HCT116 (cell line): ENCODE measurements around the gene WSCD2. TPM values are rescaled to one million over a fixed set of nuclear protein-coding genes. Genes with fewer than 3 reads are reported as not detected.

Source experiments
- ATAC-seq: fragments of 200-7000 bp; cut with Tn5 transposase; 2 replicates; pipeline ENCODE4 v1.9.1; 2020; ENCODE audit warnings: mild to moderate bottlenecking, moderate library complexity
- BruUV-seq: library from RNA; stranded (reverse); fragments of 400-500 nt; replicated peaks from 2 replicates; lab custom pipeline; 2021; lab: Mats Ljungman, UMichigan
- CTCF ChIA-PET: fragments of 300-600 bp; sonication (Branson Sonifier 250); formaldehyde crosslinking; loops from one replicate; lab custom pipeline; 2021; ENCODE audit warnings: antibody characterized with exemption; lab: Charles Lee
- POLR2A ChIA-PET: fragments of 300-600, 350-600 bp; sonication (Branson Sonifier 250); formaldehyde crosslinking; loops from one replicate; lab custom pipeline; 2021; ENCODE audit warnings: antibody characterized with exemption; lab: Charles Lee
- RAD21 ChIA-PET, 2 experiments: fragments of 300-600 bp; sonication (Branson Sonifier 250); formaldehyde crosslinking; loops; one replicate each; lab custom pipeline; 2023; ENCODE audit warnings: low total read pairs in 2 of 2; ENCODE audit not compliant: uncharacterized antibody in 2 of 2, unreplicated experiment in 2 of 2, low non-redundant PET in 1 of 2; lab: Charles Lee
- DNase-seq: peaks from one replicate; pipeline ENCODE4 v3.0.0-alpha.2; 2010; ENCODE audit warnings: low read depth, low spot score
- H2AFZ ChIP-seq: fragments of 200-600 bp; shearing (Covaris generic), sonication (generic); 2 replicates; pipeline ENCODE4 v1.6.1; 2017; ENCODE audit warnings: low read depth, mixed run types, mixed read lengths, antibody characterized with exemption, low read length; ENCODE audit not compliant: poor library complexity, severe bottlenecking
- H3K27ac ChIP-seq: 2 replicates; pipeline ENCODE4 v1.5.1; 2012; ENCODE audit warnings: low read depth, low read length
- H3K27me3 ChIP-seq: fragments of 200-600 bp; sonication (generic); 2 replicates; pipeline ENCODE4 v1.6.1; 2016; ENCODE audit warnings: mixed run types, low read length, mixed read lengths; ENCODE audit not compliant: insufficient read depth
- H3K36me3 ChIP-seq, 2 experiments: fragments of 200-500 bp in 1 of 2; fragments of 200-600 bp in 1 of 2; sonication (Bioruptor generic) in 1 of 2; sonication (generic) in 1 of 2; 2 replicates each; pipeline versions ENCODE4 v1.5.1 to v1.6.1; 2014 to 2016; ENCODE audit warnings: low read length in 2 of 2, inconsistent platforms in 1 of 2, mixed read lengths in 1 of 2, mixed run types in 1 of 2; ENCODE audit not compliant: insufficient read depth in 2 of 2, control insufficient read depth in 1 of 2
- H3K4me1 ChIP-seq, 2 experiments: fragments of 200-600 bp in 1 of 2; sonication (generic) in 1 of 2; 2 replicates each; pipeline versions ENCODE4 v1.5.1 to v1.6.1; 2012 to 2017; ENCODE audit warnings: low read length in 2 of 2, inconsistent platforms in 1 of 2, mild to moderate bottlenecking in 1 of 2, mixed read lengths in 1 of 2, mixed run types in 1 of 2, moderate library complexity in 1 of 2; ENCODE audit not compliant: insufficient read depth in 2 of 2, control insufficient read depth in 1 of 2
- H3K4me2 ChIP-seq: fragments of 200-600 bp; sonication (generic); 2 replicates; pipeline ENCODE4 v1.6.1; 2017; ENCODE audit warnings: mixed run types, low read length, mixed read lengths
- H3K4me3 ChIP-seq, 2 experiments: fragments of 200-600 bp in 1 of 2; sonication (generic) in 1 of 2; replicated peaks in 1 of 2; 2 replicates each; pipeline ENCODE4 v1.5.1; 2011 to 2016; ENCODE audit warnings: low read length in 2 of 2, control low read depth in 1 of 2, low read depth in 1 of 2, mild to moderate bottlenecking in 1 of 2, mixed read lengths in 1 of 2, mixed run types in 1 of 2
- H3K79me2 ChIP-seq: fragments of 200-600 bp; sonication (generic); 2 replicates; pipeline ENCODE4 v1.6.1; 2017; ENCODE audit warnings: mild to moderate bottlenecking, mixed run types, low read length, moderate library complexity, mixed read lengths; ENCODE audit not compliant: insufficient read depth
- H3K9ac ChIP-seq: fragments of 200-600 bp; sonication (generic); 2 replicates; pipeline ENCODE4 v1.6.1; 2016; ENCODE audit warnings: low read length, mixed read lengths
- H3K9me2 ChIP-seq: fragments of 200-600 bp; sonication (generic), shearing (Covaris generic); 2 replicates; pipeline ENCODE4 v1.6.1; 2017; ENCODE audit warnings: mixed run types, mild to moderate bottlenecking, moderate library complexity; ENCODE audit not compliant: insufficient read depth
- H3K9me3 ChIP-seq, 2 experiments: fragments of 200-500 bp in 1 of 2; fragments of 200-600 bp in 1 of 2; sonication (Bioruptor generic) in 1 of 2; sonication (generic) in 1 of 2; 2 replicates each; pipeline ENCODE4 v1.6.1; 2014 to 2017; ENCODE audit warnings: low read length in 2 of 2, mixed read lengths in 2 of 2, inconsistent platforms in 1 of 2, low read depth in 1 of 2, mild to moderate bottlenecking in 1 of 2, mixed run types in 1 of 2, moderate library complexity in 1 of 2; ENCODE audit not compliant: control insufficient read depth in 1 of 2, insufficient read depth in 1 of 2
- H4K20me1 ChIP-seq: fragments of 200-600 bp; sonication (generic), shearing (Covaris generic); 2 replicates; pipeline ENCODE4 v1.6.1; 2017; ENCODE audit warnings: mixed run types, mild to moderate bottlenecking, moderate library complexity; ENCODE audit not compliant: insufficient read depth
- ATF3 ChIP-seq: IDR thresholded peaks from 2 replicates; pipeline ENCODE4 v1.6.1; 2012
- CBX3 ChIP-seq: IDR thresholded peaks from 2 replicates; pipeline ENCODE4 v1.6.1; 2012; ENCODE audit warnings: low read depth
- CEBPB ChIP-seq: IDR thresholded peaks from 2 replicates; pipeline ENCODE4 v1.6.1; 2012; ENCODE audit warnings: low read depth
- CTCF ChIP-seq, 3 experiments: fragments of 200-600 bp in 1 of 3; sonication (generic) in 1 of 3; IDR thresholded peaks in 2 of 3; conservative IDR thresholded peaks in 1 of 3; 2 replicates each; pipeline ENCODE4 v1.5.1; 2012 to 2017; ENCODE audit warnings: low read depth in 2 of 3, low read length in 2 of 3, antibody characterized with exemption in 1 of 3, borderline replicate concordance in 1 of 3, control low read depth in 1 of 3, mild to moderate bottlenecking in 1 of 3, mixed read lengths in 1 of 3, mixed run types in 1 of 3, moderate library complexity in 1 of 3; ENCODE audit not compliant: insufficient read depth in 1 of 3
- ELF1 ChIP-seq: IDR thresholded peaks from 2 replicates; pipeline ENCODE4 v1.6.1; 2012; ENCODE audit warnings: low read depth, borderline replicate concordance
- EZH2 ChIP-seq: fragments of 200-600 bp; sonication (generic); IDR thresholded peaks from 2 replicates; pipeline ENCODE4 v1.6.1; 2017; ENCODE audit warnings: antibody characterized with exemption, mixed run types
- EZH2phosphoT487 ChIP-seq: fragments of 200-600 bp; IDR thresholded peaks from 2 replicates; pipeline ENCODE4 v1.6.1; 2018; ENCODE audit warnings: antibody characterized with exemption, borderline replicate concordance
- FOSL1 ChIP-seq: IDR thresholded peaks from 2 replicates; pipeline ENCODE4 v1.6.1; 2012; ENCODE audit warnings: low read depth
- MAX ChIP-seq: IDR thresholded peaks from 2 replicates; pipeline ENCODE4 v1.6.1; 2012
- POLR2AphosphoS5 ChIP-seq: IDR thresholded peaks from 2 replicates; pipeline ENCODE4 v1.6.1; 2011; ENCODE audit warnings: mild to moderate bottlenecking, low read depth, low read length, moderate library complexity
- SIN3A ChIP-seq: IDR thresholded peaks from 2 replicates; pipeline ENCODE4 v1.6.1; 2012; ENCODE audit warnings: low read depth
- SP1 ChIP-seq: IDR thresholded peaks from 2 replicates; pipeline ENCODE4 v1.6.1; 2012; ENCODE audit warnings: low read depth
- SRF ChIP-seq: IDR thresholded peaks from 2 replicates; pipeline ENCODE4 v1.6.1; 2012; ENCODE audit warnings: low read depth
- YY1 ChIP-seq: IDR thresholded peaks from 2 replicates; pipeline ENCODE4 v1.6.1; 2011; ENCODE audit warnings: low read length, low read depth, moderate library complexity, mild to moderate bottlenecking; ENCODE audit not compliant: insufficient replicate concordance; ENCODE audit errors: extremely low read depth
- ZFX ChIP-seq: fragments of 450-650 bp; IDR thresholded peaks from 2 replicates; pipeline ENCODE4 v1.6.1; 2017
- ZNF274 ChIP-seq: fragments of 200-500 bp; sonication (Bioruptor generic); IDR thresholded peaks from 2 replicates; pipeline ENCODE4 v1.6.1; 2014; ENCODE audit warnings: mild to moderate bottlenecking, low read depth, low read length, inconsistent platforms
- intact Hi-C: fragments of 100-400 bp; cut with micrococcal nuclease; formaldehyde crosslinking; loops from 2 replicates; pipeline ENCODE4 v1.10.0; 2022
- total RNA-seq: library from RNA; stranded (reverse); gene quantifications from one replicate; pipeline ENCODE4 v1.2.1, GENCODE V29; 2021; ENCODE audit not compliant: unreplicated experiment

WSCD2 gene
- total RNA-seq, 1 experiment from 2014 or later, result 0.05 TPM

DNA sequence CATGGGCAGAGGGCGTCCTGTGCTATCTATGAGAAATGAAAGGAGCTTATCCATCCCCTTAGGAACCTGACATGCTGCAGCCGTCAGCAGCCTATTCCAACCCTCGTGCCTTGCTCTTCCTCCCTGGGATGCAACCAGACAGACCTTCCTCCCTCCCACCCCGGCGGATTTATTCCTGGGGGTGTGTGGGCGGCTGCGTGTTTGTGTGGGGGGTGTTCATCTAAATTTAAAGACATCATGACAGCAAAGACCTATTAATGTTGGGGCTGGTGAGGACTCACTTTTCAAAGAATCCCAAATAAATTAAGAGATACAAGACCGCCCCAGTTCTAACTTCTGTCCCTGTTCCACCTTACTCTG is 52.0 kb downstream of the WSCD2 start:
- ChIA-PET CTCF (no interaction called here), RAD21 (no interaction called here), POLR2A (no interaction called here)
- no peak for DNase-seq
- no peak overlapping the region for H3K9ac ChIP-seq
- H3K9me3 ChIP-seq, result no peaks in the 10 kb centered on the region
- H3K9me2 ChIP-seq, result no peaks in the 10 kb centered on the region
- H2AFZ ChIP-seq, result no peak overlapping the region
- no peaks in the 10 kb centered on the region for H3K79me2 ChIP-seq
- no peaks in the 10 kb centered on the region for H4K20me1 ChIP-seq
- no peak for ATAC-seq
- TF ChIP-seq ATF3 (no peak), SIN3A (no peak), SRF (no peak), MAX (no peak), ZFX (no peak), CEBPB (no peak), YY1 (no peak), EZH2 (no peak), SP1 (no peak), EZH2phosphoT487 (no peak), ZNF274 (no peak), POLR2AphosphoS5 (no peak), CBX3 (no peak), CTCF (IDR thresholded peaks at IDR 0.05 in 2 of 3, conservative IDR thresholded peaks at IDR 0.05 in 1 of 3; ENCODE audit: borderline replicate concordance in 1 of 3, insufficient read depth in 1 of 3, low read depth in 2 of 3, low read length in 2 of 3) (no peak), FOSL1 (no peak), ELF1 (no peak)
- BruUV-seq, result no TSS peak
- no peaks in the 10 kb centered on the region for H3K4me1 ChIP-seq
- no peak overlapping the region for H3K4me2 ChIP-seq
- no peak overlapping the region for H3K4me3 ChIP-seq
- H3K27me3 ChIP-seq, result peaks cover 20% of the 10 kb centered on the region; the same call in 1 of the 2 replicates
- H3K36me3 ChIP-seq, result no peaks in the 10 kb centered on the region
- H3K27ac ChIP-seq, result no peak overlapping the region
- intact Hi-C loops, result no loop called here
